ENCODE data around the gene FERD3L.
"Not testable (repeated sequence)": the region's sequence is repeated elsewhere in the genome, so short reads cannot be mapped to it uniquely, and the experiment has no call there.

The FERD3L gene

GRCh38 chr7:19144661-19145433, at the start of gene FERD3L:
Gene FERD3L, minus strand, starts transcription at chr7:19145421. Its CDS starts 59 bp downstream, at chr7:19145362.
- Mint-ChIP-seq H3K36me3 (ENCODE audit: low read depth) (peaks cover 1% of the 10 kb centered on the region), H3K27me3 (peaks cover 52% of the 10 kb centered on the region)
- ATAC-seq, result no peak

GRCh38 chr7:19194417-19194816, 49.2 kb upstream of the FERD3L start:
- H3K4me1 Mint-ChIP-seq; H3K9me3 Mint-ChIP-seq; DNase-seq; ATAC-seq; H3K27me3 Mint-ChIP-seq; H3K4me3 Mint-ChIP-seq; H3K36me3 Mint-ChIP-seq (ENCODE audit: low read depth); H3K27ac Mint-ChIP-seq: not testable (repeated sequence)

More at GRCh38 chr7:19144661-19145433, at the start of gene FERD3L:
- Mint-ChIP-seq H3K9me3 (peaks cover 3% of the 10 kb centered on the region), H3K4me3 (no peak within 1 kb of the TSS), H3K27ac (no peak within 1 kb of the TSS), H3K4me1 (no peaks in the 10 kb centered on the region)
- no peak for DNase-seq

- DNase-seq (no peak), ATAC-seq (no peak)
- no peak overlapping the region for H3K27ac Mint-ChIP-seq
- no peaks in the 10 kb centered on the region for H3K36me3 Mint-ChIP-seq (ENCODE audit: low read depth)
- H3K27me3 Mint-ChIP-seq, result no peaks in the 10 kb centered on the region
- no peak overlapping the region for H3K4me3 Mint-ChIP-seq
- no peaks in the 10 kb centered on the region for H3K4me1 Mint-ChIP-seq
- peaks cover 17% of the 10 kb centered on the region for H3K9me3 Mint-ChIP-seq
Observed at GRCh38 chr7:19181634-19182033, 36.4 kb upstream of the FERD3L start.

GRCh38 chr7:19178595-19178994, 33.4 kb upstream of the FERD3L start:
- no peaks in the 10 kb centered on the region for H3K4me1 Mint-ChIP-seq
- peaks cover 4% of the 10 kb centered on the region for H3K9me3 Mint-ChIP-seq
- no peaks in the 10 kb centered on the region for H3K27me3 Mint-ChIP-seq
- H3K27ac Mint-ChIP-seq, result no peak overlapping the region
- H3K4me3 Mint-ChIP-seq, result no peak overlapping the region
- no peaks in the 10 kb centered on the region for H3K36me3 Mint-ChIP-seq (ENCODE audit: low read depth)
- no peak for ATAC-seq
- no peak for DNase-seq

- DNase-seq (no peak), ATAC-seq (no peak)
- no peaks in the 10 kb centered on the region for H3K4me1 Mint-ChIP-seq
- no peaks in the 10 kb centered on the region for H3K9me3 Mint-ChIP-seq
- H3K4me3 Mint-ChIP-seq, result no peak overlapping the region
- H3K27ac Mint-ChIP-seq, result no peak overlapping the region
- no peaks in the 10 kb centered on the region for H3K36me3 Mint-ChIP-seq (ENCODE audit: low read depth)
- no peaks in the 10 kb centered on the region for H3K27me3 Mint-ChIP-seq
Observed at GRCh38 chr7:19177269-19177668, 32.0 kb upstream of the FERD3L start.

GRCh38 chr7:19175241-19175640, 30.0 kb upstream of the FERD3L start:
- no peak overlapping the region for H3K4me3 Mint-ChIP-seq
- ATAC-seq (no peak), DNase-seq (no peak)
- no peak overlapping the region for H3K27ac Mint-ChIP-seq
- H3K4me1 Mint-ChIP-seq, result no peaks in the 10 kb centered on the region
- no peaks in the 10 kb centered on the region for H3K9me3 Mint-ChIP-seq
- no peaks in the 10 kb centered on the region for H3K27me3 Mint-ChIP-seq
- H3K36me3 Mint-ChIP-seq (ENCODE audit: low read depth), result no peaks in the 10 kb centered on the region

- H3K27me3 Mint-ChIP-seq, result no peaks in the 10 kb centered on the region
- H3K4me1 Mint-ChIP-seq, result no peaks in the 10 kb centered on the region
- no peak overlapping the region for H3K27ac Mint-ChIP-seq
- ATAC-seq, result no peak
- DNase-seq, result no peak
- no peak overlapping the region for H3K4me3 Mint-ChIP-seq
- H3K9me3 Mint-ChIP-seq, result no peaks in the 10 kb centered on the region
- no peaks in the 10 kb centered on the region for H3K36me3 Mint-ChIP-seq (ENCODE audit: low read depth)
Observed at GRCh38 chr7:19161671-19162070, 16.4 kb upstream of the FERD3L start.

- ATAC-seq, result no peak
- no peak overlapping the region for H3K27ac Mint-ChIP-seq
- H3K27me3 Mint-ChIP-seq, result peaks cover 50% of the 10 kb centered on the region
- peaks cover 7% of the 10 kb centered on the region for H3K9me3 Mint-ChIP-seq
- H3K4me3 Mint-ChIP-seq, result no peak overlapping the region
- no peak for DNase-seq
- H3K4me1 Mint-ChIP-seq, result no peaks in the 10 kb centered on the region
- peaks cover 1% of the 10 kb centered on the region for H3K36me3 Mint-ChIP-seq (ENCODE audit: low read depth)
Observed at GRCh38 chr7:19146699-19147098, 1.5 kb upstream of the FERD3L start.

GRCh38 chr7:19145434-19146115, 354 bp upstream of the FERD3L start:
- DNase-seq, result no peak
- no peak overlapping the region for H3K4me3 Mint-ChIP-seq
- peaks cover 52% of the 10 kb centered on the region for H3K27me3 Mint-ChIP-seq

GRCh38 chr7:19143881-19144574, 1.2 kb downstream of the FERD3L start:
- H3K27ac Mint-ChIP-seq, result no peak overlapping the region
- no peak for ATAC-seq
- H3K36me3 Mint-ChIP-seq (ENCODE audit: low read depth), result peaks cover 1% of the 10 kb centered on the region
- no peak for DNase-seq
- peaks cover 52% of the 10 kb centered on the region for H3K27me3 Mint-ChIP-seq
- H3K4me1 Mint-ChIP-seq, result no peaks in the 10 kb centered on the region
- peaks cover 3% of the 10 kb centered on the region for H3K9me3 Mint-ChIP-seq
- H3K4me3 Mint-ChIP-seq, result no peak overlapping the region

More at GRCh38 chr7:19145434-19146115, 354 bp upstream of the FERD3L start:
- Mint-ChIP-seq H3K9me3 (peaks cover 4% of the 10 kb centered on the region), H3K36me3 (ENCODE audit: low read depth) (peaks cover 1% of the 10 kb centered on the region), H3K4me1 (no peaks in the 10 kb centered on the region), H3K27ac (no peak overlapping the region)
- ATAC-seq, result no peak

GRCh38 chr7:19139706-19140327, 5.4 kb downstream of the FERD3L start:
- H3K4me1 Mint-ChIP-seq, result no peaks in the 10 kb centered on the region
- no peak for ATAC-seq
- peaks cover 1% of the 10 kb centered on the region for H3K36me3 Mint-ChIP-seq (ENCODE audit: low read depth)
- H3K27ac Mint-ChIP-seq, result no peak overlapping the region
- no peak for DNase-seq
- H3K4me3 Mint-ChIP-seq, result no peak overlapping the region
- H3K27me3 Mint-ChIP-seq, result peaks cover 26% of the 10 kb centered on the region
- H3K9me3 Mint-ChIP-seq, result no peaks in the 10 kb centered on the region

GRCh38 chr7:19133886-19134285, 11.3 kb downstream of the FERD3L start:
- H3K4me3 Mint-ChIP-seq, result no peak overlapping the region
- H3K4me1 Mint-ChIP-seq, result no peaks in the 10 kb centered on the region
- no peaks in the 10 kb centered on the region for H3K9me3 Mint-ChIP-seq
- no peak for DNase-seq
- peaks cover 2% of the 10 kb centered on the region for H3K27me3 Mint-ChIP-seq
- no peaks in the 10 kb centered on the region for H3K36me3 Mint-ChIP-seq (ENCODE audit: low read depth)
- H3K27ac Mint-ChIP-seq, result no peak overlapping the region
- ATAC-seq, result no peak

GRCh38 chr7:19133390-19133789, 11.8 kb downstream of the FERD3L start:
- Mint-ChIP-seq H3K4me3 (no peak overlapping the region), H3K4me1 (no peaks in the 10 kb centered on the region), H3K9me3 (no peaks in the 10 kb centered on the region), H3K27ac (no peak overlapping the region), H3K36me3 (ENCODE audit: low read depth) (no peaks in the 10 kb centered on the region), H3K27me3 (peaks cover 2% of the 10 kb centered on the region)
- ATAC-seq (no peak), DNase-seq (no peak)

GRCh38 chr7:19128856-19129255, 16.4 kb downstream of the FERD3L start:
- Mint-ChIP-seq H3K27ac (no peak overlapping the region), H3K4me1 (no peaks in the 10 kb centered on the region), H3K27me3 (peaks cover 6% of the 10 kb centered on the region), H3K36me3 (ENCODE audit: low read depth) (no peaks in the 10 kb centered on the region), H3K9me3 (no peaks in the 10 kb centered on the region), H3K4me3 (no peak overlapping the region)
- ATAC-seq, result no peak
- DNase-seq, result no peak

All from activated naive CD8-positive, alpha-beta T cell treated with anti-CD3 and anti-CD28 coated beads, Interleukin-2, amount 50 U/mL, for 24 hours (primary cell).